GM12801 (cell line): ENCODE results near the gene FCHSD1.

ENCODE experiments used
- CTCF ChIP-seq: IDR thresholded peaks from one replicate; pipeline ENCODE4 v1.5.1; 2011; ENCODE audit warnings: control low read depth; ENCODE audit not compliant: insufficient read length; ENCODE audit errors: extremely low read depth

The FCHSD1 gene

GRCh38 chr5:141649056-141649688 is 2.0 kb downstream of the FCHSD1 start:
- no peak for TF ChIP-seq CTCF

GRCh38 chr5:141647851-141648250 is 3.4 kb downstream of the FCHSD1 start:
- no peak for TF ChIP-seq CTCF

GRCh38 chr5:141647242-141647641 is 4.0 kb downstream of the FCHSD1 start:
- TF ChIP-seq CTCF: no peak

GRCh38 chr5:141646026-141646425 is 5.2 kb downstream of the FCHSD1 start:
- no peak for TF ChIP-seq CTCF

- no peak for TF ChIP-seq CTCF
Observed at GRCh38 chr5:141641634-141642267, 9.5 kb downstream of the FCHSD1 start.

GRCh38 chr5:141640698-141641097 is 10.5 kb downstream of the FCHSD1 start:
- TF ChIP-seq CTCF: no peak

- TF ChIP-seq CTCF: no peak
Observed at GRCh38 chr5:141640051-141640415, 11.2 kb downstream of the FCHSD1 start.
